CD14-positive monocyte (primary cell): ENCODE data around the gene MYOM1. TPM values are rescaled to one million over a fixed set of nuclear protein-coding genes. Genes with fewer than 3 reads are reported as not detected.

Experiments
- DNase-seq, 3 donors: peaks; one replicate each; pipeline ENCODE4 v3.0.0-alpha.2; 2011 to 2022
- H2AFZ ChIP-seq: 2 replicates; pipeline ENCODE4 v1.6.0; 2012; ENCODE audit warnings: mild to moderate bottlenecking, low read depth, low read length, inconsistent platforms; ENCODE audit not compliant: insufficient read depth, poor library complexity, severe bottlenecking
- H3K27ac ChIP-seq, 2 donors: 1 replicate in 1 of 2; 2 replicates in 1 of 2; pipeline ENCODE4 v1.5.1; 2012 to 2013; ENCODE audit warnings: low read length in 2 of 2, control low read depth in 1 of 2, inconsistent platforms in 1 of 2, low read depth in 1 of 2, mild to moderate bottlenecking in 1 of 2
- H3K27me3 ChIP-seq, 2 donors: one replicate each; pipeline versions ENCODE4 v1.6.0 to v1.6.1; 2011 to 2013; ENCODE audit warnings: low read length in 2 of 2; ENCODE audit not compliant: control insufficient read depth in 2 of 2, insufficient read depth in 2 of 2
- H3K36me3 ChIP-seq, 2 donors: replicated peaks in 1 of 2; 1 replicate in 1 of 2; 2 replicates in 1 of 2; pipeline versions ENCODE4 v1.5.1 to v1.6.1; 2012 to 2013; ENCODE audit warnings: low read length in 2 of 2, control low read depth in 1 of 2, inconsistent platforms in 1 of 2, mild to moderate bottlenecking in 1 of 2; ENCODE audit not compliant: insufficient read depth in 2 of 2, control insufficient read depth in 1 of 2
- H3K4me1 ChIP-seq, 2 donors: 1 replicate in 1 of 2; 2 replicates in 1 of 2; pipeline versions ENCODE4 v1.5.1 to v1.6.1; 2012 to 2013; ENCODE audit warnings: low read length in 2 of 2, control low read depth in 1 of 2, inconsistent platforms in 1 of 2, mild to moderate bottlenecking in 1 of 2, moderate library complexity in 1 of 2; ENCODE audit not compliant: insufficient read depth in 2 of 2, control insufficient read depth in 1 of 2
- H3K4me2 ChIP-seq: replicated peaks from 2 replicates; pipeline ENCODE3; 2012; ENCODE audit warnings: low read length, moderate library complexity, mild to moderate bottlenecking; ENCODE audit not compliant: poor library complexity, severe bottlenecking; ENCODE audit errors: extremely low read depth
- H3K4me3 ChIP-seq, 3 experiments: fragments of 200-600 bp in 1 of 3; sonication (generic) in 1 of 3; replicated peaks in 1 of 3; 1 replicate in 2 of 3; 2 replicates in 1 of 3; pipeline ENCODE4 v1.5.1; 2011 to 2013; ENCODE audit warnings: low read length in 3 of 3, mild to moderate bottlenecking in 3 of 3, control low read depth in 2 of 3, low read depth in 2 of 3, inconsistent platforms in 1 of 3, moderate library complexity in 1 of 3
- H3K79me2 ChIP-seq: 2 replicates; pipeline ENCODE4 v1.6.0; 2012; ENCODE audit warnings: mild to moderate bottlenecking, control low read depth, inconsistent platforms, low read length, moderate library complexity; ENCODE audit not compliant: insufficient read depth
- H3K9ac ChIP-seq: 2 replicates; pipeline ENCODE4 v1.6.0; 2017; ENCODE audit warnings: low read length, mild to moderate bottlenecking; ENCODE audit not compliant: insufficient read depth, poor library complexity, severe bottlenecking
- H3K9me3 ChIP-seq, 2 donors: replicated peaks in 1 of 2; 1 replicate in 1 of 2; 2 replicates in 1 of 2; pipeline versions ENCODE4 v1.5.1 to v1.6.1; 2012 to 2013; ENCODE audit warnings: low read length in 2 of 2, control low read depth in 1 of 2; ENCODE audit not compliant: control insufficient read depth in 1 of 2, insufficient read depth in 1 of 2
- H4K20me1 ChIP-seq: 2 replicates; pipeline ENCODE4 v1.6.0; 2012; ENCODE audit warnings: mild to moderate bottlenecking, low read length, control low read depth, moderate library complexity; ENCODE audit not compliant: insufficient read depth
- H3K27ac Mint-ChIP-seq, 7 donors: one replicate each; pipeline ENCODE4 v1.8.0; 2020; ENCODE audit warnings: mild to moderate bottlenecking in 7 of 7, mixed read lengths in 7 of 7, moderate library complexity in 6 of 7, inconsistent platforms in 2 of 7
- H3K27me3 Mint-ChIP-seq, 3 donors: one replicate each; pipeline ENCODE4 v1.8.0; 2021 to 2022; ENCODE audit warnings: low read depth in 3 of 3, mild to moderate bottlenecking in 3 of 3, mixed read lengths in 3 of 3, moderate library complexity in 3 of 3, inconsistent platforms in 1 of 3
- H3K36me3 Mint-ChIP-seq, 2 donors: one replicate each; pipeline ENCODE4 v1.8.0; 2020; ENCODE audit warnings: mixed read lengths in 2 of 2, inconsistent platforms in 1 of 2, mild to moderate bottlenecking in 1 of 2
- H3K4me1 Mint-ChIP-seq: one replicate; pipeline ENCODE4 v1.8.0; 2020; ENCODE audit warnings: mild to moderate bottlenecking, mixed read lengths
- H3K4me3 Mint-ChIP-seq, 2 donors: one replicate each; pipeline ENCODE4 v1.8.0; 2020; ENCODE audit warnings: mild to moderate bottlenecking in 2 of 2, mixed read lengths in 2 of 2, moderate library complexity in 1 of 2
- H3K9me3 Mint-ChIP-seq, 7 donors: one replicate each; pipeline ENCODE4 v1.8.0; 2020 to 2022; ENCODE audit warnings: mixed read lengths in 7 of 7, mild to moderate bottlenecking in 6 of 7, moderate library complexity in 6 of 7, inconsistent platforms in 2 of 7
- WGBS: methylation state at CpG from one replicate; pipeline ENCODE4 v1.1.5; 2013; ENCODE audit warnings: missing lambda C conversion rate; ENCODE audit not compliant: insufficient coverage; 5-methylcytosine and 5-hydroxymethylcytosine counted together
- intact Hi-C, 2 donors: fragments of 100-400 bp; cut with micrococcal nuclease; formaldehyde crosslinking; loops; one replicate each; pipeline versions ENCODE4 v1.15.0 to v1.15.1; 2023
- polyA plus RNA-seq, 3 donors: library from polyadenylated mRNA; depleted of rRNA in 1 of 3; unstranded in 2 of 3; stranded (reverse) in 1 of 3; fragments of 300-500 nt in 2 of 3; fragments of >200 nt in 1 of 3; fragmentation: Illumina TruSeq in 2 of 3; gene quantifications; 1 replicate in 2 of 3; 2 replicates in 1 of 3; pipeline ENCODE4 v1.2.3, GENCODE V29; 2012 to 2021
- TF ChIP-seq, protein P1 (sequence below): fragments of 200-600 bp; IDR thresholded peaks from one replicate; pipeline ENCODE4 v1.8.0; 2022; ENCODE audit warnings: antibody characterized with exemption, mild to moderate bottlenecking

Gene MYOM1
- polyA plus RNA-seq, 3 donors, result 0.05 to 0.95 (median 0.22) TPM

DNA sequence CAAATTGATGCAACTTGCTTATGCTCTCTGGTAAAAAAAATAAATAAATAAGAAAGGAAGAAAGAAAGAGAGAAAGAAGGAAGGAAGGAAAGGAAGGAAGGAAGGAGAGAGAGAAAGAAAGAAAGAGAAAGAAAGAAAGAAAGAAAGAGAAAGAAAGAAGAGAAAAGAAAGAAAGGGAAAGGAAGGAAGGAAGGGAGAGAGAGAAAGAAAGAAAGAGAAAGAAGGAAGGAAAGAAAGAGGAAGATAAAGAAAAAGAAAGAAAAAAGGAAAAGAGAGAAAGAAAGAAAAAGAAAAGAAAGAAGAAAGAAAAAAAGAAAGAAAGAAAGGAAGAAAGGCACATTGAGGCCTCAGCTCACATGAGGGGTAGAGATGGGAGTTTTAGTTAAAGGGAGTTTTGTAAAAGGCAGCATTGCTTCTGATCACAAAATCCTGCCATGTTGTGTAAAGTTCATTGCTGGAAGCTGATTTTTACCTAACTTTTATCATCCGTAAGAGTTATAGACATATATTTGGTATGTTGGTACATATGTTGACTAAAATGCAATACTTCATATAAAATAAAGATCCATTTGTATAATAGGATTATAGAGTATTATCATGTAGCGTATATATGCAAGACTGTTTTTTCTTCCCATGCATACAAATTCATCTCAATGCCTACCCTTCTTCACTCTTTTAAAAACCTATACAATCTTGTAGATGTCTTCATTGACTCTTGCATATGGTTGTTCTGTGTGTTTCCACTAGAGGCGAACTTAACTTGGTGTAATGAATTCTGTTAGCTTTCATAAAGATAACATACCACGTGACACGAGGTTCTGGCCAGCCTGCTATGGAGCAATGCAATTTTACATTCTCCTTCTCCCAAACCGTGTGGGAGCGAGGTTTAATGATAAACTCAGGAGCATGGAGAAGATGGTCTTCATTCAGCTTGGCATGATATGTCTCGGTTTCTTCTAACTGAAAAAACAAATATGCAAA, 32.8 kb downstream of the MYOM1 start:
- TF ChIP-seq, protein P1, sequence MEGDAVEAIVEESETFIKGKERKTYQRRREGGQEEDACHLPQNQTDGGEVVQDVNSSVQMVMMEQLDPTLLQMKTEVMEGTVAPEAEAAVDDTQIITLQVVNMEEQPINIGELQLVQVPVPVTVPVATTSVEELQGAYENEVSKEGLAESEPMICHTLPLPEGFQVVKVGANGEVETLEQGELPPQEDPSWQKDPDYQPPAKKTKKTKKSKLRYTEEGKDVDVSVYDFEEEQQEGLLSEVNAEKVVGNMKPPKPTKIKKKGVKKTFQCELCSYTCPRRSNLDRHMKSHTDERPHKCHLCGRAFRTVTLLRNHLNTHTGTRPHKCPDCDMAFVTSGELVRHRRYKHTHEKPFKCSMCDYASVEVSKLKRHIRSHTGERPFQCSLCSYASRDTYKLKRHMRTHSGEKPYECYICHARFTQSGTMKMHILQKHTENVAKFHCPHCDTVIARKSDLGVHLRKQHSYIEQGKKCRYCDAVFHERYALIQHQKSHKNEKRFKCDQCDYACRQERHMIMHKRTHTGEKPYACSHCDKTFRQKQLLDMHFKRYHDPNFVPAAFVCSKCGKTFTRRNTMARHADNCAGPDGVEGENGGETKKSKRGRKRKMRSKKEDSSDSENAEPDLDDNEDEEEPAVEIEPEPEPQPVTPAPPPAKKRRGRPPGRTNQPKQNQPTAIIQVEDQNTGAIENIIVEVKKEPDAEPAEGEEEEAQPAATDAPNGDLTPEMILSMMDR, result peak; percentile 9
- peaks cover 0 to 7% (median 0%) of the 10 kb centered on the region in 3 donors for H3K27me3 Mint-ChIP-seq
- H3K4me3 ChIP-seq, result no peak overlapping the region
- no peaks in the 10 kb centered on the region for H3K36me3 Mint-ChIP-seq
- no peaks in the 10 kb centered on the region for H3K27me3 ChIP-seq
- H3K4me1 Mint-ChIP-seq, result peaks cover 1% of the 10 kb centered on the region
- H3K27ac Mint-ChIP-seq, result no peak overlapping the region
- H3K4me3 Mint-ChIP-seq, result no peak overlapping the region
- DNase-seq, result no peak
- no peaks in the 10 kb centered on the region for H4K20me1 ChIP-seq
- H3K9ac ChIP-seq, result no peak overlapping the region
- no peaks in the 10 kb centered on the region for H3K9me3 Mint-ChIP-seq
- H3K4me1 ChIP-seq, result no peaks in the 10 kb centered on the region
- no peak overlapping the region for H3K27ac ChIP-seq
- no CpG with 5 or more reads among the region's 8 CpGs for WGBS
- H2AFZ ChIP-seq, result no peak overlapping the region
- H3K4me2 ChIP-seq, result no peak overlapping the region
- intact Hi-C loops, result no loop called here
- H3K9me3 ChIP-seq, result no peaks in the 10 kb centered on the region
- no peaks in the 10 kb centered on the region for H3K36me3 ChIP-seq
- no peaks in the 10 kb centered on the region for H3K79me2 ChIP-seq

DNA sequence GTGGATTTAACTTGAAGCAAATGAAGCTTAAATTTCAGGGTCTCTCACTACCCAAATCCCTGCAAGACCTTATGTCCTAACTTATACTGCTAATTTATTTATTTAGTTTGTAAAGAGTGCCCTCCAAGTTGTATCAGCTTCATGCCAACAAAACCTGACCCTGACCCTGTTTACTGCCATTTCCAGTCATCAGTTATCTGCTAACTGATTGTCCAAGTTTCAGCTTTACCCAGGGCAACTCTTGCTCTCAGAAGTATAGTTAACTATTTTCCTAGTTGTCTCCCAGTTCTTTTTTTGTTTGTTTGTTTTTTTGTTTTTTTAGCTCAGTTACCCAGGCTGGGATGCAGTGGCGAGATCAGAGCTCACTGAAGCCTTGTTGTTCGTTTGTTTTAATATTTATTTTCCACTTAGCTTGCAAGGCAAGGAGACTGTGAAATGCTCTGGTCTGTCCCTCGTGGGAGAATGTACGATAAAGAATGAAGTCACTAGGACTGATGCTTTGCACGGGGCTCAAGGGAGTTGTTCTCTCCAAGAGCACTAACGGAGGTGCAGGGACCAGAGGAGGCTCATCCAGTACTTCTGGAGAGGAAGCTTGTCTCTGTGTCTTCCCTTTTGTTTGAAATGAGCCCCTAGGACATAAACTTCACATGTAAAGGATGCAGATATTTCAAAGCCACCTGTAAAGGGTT, 35.3 kb downstream of the MYOM1 start:
- no peaks in the 10 kb centered on the region for H3K9me3 Mint-ChIP-seq
- peaks cover 6% of the 10 kb centered on the region for H3K4me1 Mint-ChIP-seq
- no peaks in the 10 kb centered on the region for H3K36me3 Mint-ChIP-seq
- DNase-seq, result no peak
- Histone ChIP-seq H3K4me2 (no peak overlapping the region), H3K36me3 (no peaks in the 10 kb centered on the region), H3K27me3 (no peaks in the 10 kb centered on the region), H3K9me3 (no peaks in the 10 kb centered on the region), H3K27ac (no peak overlapping the region), H3K9ac (no peak overlapping the region), H3K4me3 (no peak overlapping the region), H2AFZ (no peak overlapping the region), H3K4me1 (peaks cover 2 to 3% of the 10 kb centered on the region in 2 donors), H4K20me1 (no peaks in the 10 kb centered on the region), H3K79me2 (no peaks in the 10 kb centered on the region)
- no peak overlapping the region for H3K4me3 Mint-ChIP-seq
- intact Hi-C loops, result no loop called here
- 93% methylated on average over 6 of the region's 6 CpGs for WGBS
- TF ChIP-seq, protein P1, result no peak
- peak overlapping the region in 2 of 7 donors; percentile 21 to 61 for H3K27ac Mint-ChIP-seq
- peaks cover 0 to 7% (median 0%) of the 10 kb centered on the region in 3 donors for H3K27me3 Mint-ChIP-seq
